Activated CD8-positive, alpha-beta T cell treated with anti-CD3 and anti-CD28 coated beads for 36 hours (primary cell): Measurements from ENCODE around the gene STXBP6. TPM values are rescaled to one million over a fixed set of nuclear protein-coding genes. Genes with fewer than 3 reads are reported as not detected.

Source experiments
- ATAC-seq: fragments of 200-7000 bp; cut with Tn5 transposase; one replicate; pipeline ENCODE4 v1.10.0; 2021; ENCODE audit warnings: mild to moderate bottlenecking, moderate library complexity
- CTCF ChIA-PET: fragments of 350-600 bp; sonication (Branson Sonifier 250); formaldehyde crosslinking; loops from one replicate; lab custom pipeline; 2021; ENCODE audit warnings: antibody characterized with exemption; lab: Charles Lee
- POLR2A ChIA-PET: fragments of 350-600 bp; sonication (Branson Sonifier 250); formaldehyde crosslinking; loops from one replicate; lab custom pipeline; 2021; ENCODE audit warnings: antibody characterized with exemption; lab: Charles Lee
- DNase-seq: peaks from one replicate; pipeline ENCODE4 v3.0.0-alpha.2; 2020
- H3K27ac Mint-ChIP-seq: one replicate; pipeline ENCODE4 v1.8.0; 2021; ENCODE audit warnings: mild to moderate bottlenecking, mixed read lengths
- H3K27me3 Mint-ChIP-seq: one replicate; pipeline ENCODE4 v1.8.0; 2021; ENCODE audit warnings: mixed read lengths
- H3K36me3 Mint-ChIP-seq: one replicate; pipeline ENCODE4 v1.8.0; 2021; ENCODE audit warnings: low read depth, mixed read lengths
- H3K4me1 Mint-ChIP-seq: one replicate; pipeline ENCODE4 v1.8.0; 2021; ENCODE audit warnings: low read depth, mixed read lengths
- H3K4me3 Mint-ChIP-seq: one replicate; pipeline ENCODE4 v1.8.0; 2021; ENCODE audit warnings: mild to moderate bottlenecking, moderate library complexity, mixed read lengths
- H3K9me3 Mint-ChIP-seq: one replicate; pipeline ENCODE4 v1.8.0; 2021; ENCODE audit warnings: mixed read lengths
- CTCF ChIP-seq: fragments of 200-600 bp; IDR thresholded peaks from one replicate; pipeline ENCODE4 v1.8.0; 2022; ENCODE audit warnings: antibody characterized with exemption, mild to moderate bottlenecking
- intact Hi-C: fragments of 100-400 bp; cut with micrococcal nuclease; formaldehyde crosslinking; loops from one replicate; pipeline ENCODE4 v1.10.0; 2022
- total RNA-seq, 2 experiments: library from RNA; stranded (reverse); gene quantifications; one replicate each; pipeline ENCODE4 v1.2.3, GENCODE V29; 2021

STXBP6 gene
- total RNA-seq, 2 experiments from 2014 or later: not detected

GRCh38 chr14:24846261-24846660 lies 203.7 kb downstream of the STXBP6 start:
- Mint-ChIP-seq H3K27ac (no peak overlapping the region), H3K36me3 (no peaks in the 10 kb centered on the region), H3K4me3 (no peak overlapping the region), H3K27me3 (peaks cover 3% of the 10 kb centered on the region), H3K4me1 (no peaks in the 10 kb centered on the region), H3K9me3 (no peaks in the 10 kb centered on the region)
- TF ChIP-seq CTCF: no peak
- ChIA-PET POLR2A (no interaction called here), CTCF (interaction anchor here (1.2 to 2.0 kb wide), 2 partner anchors 9 to 263 kb away, joined by 3 to 4 read pairs; no protein-coding TSS in a partner anchor)
- no peak for ATAC-seq
- intact Hi-C loops: no loop called here
- no peak for DNase-seq

GRCh38 chr14:24845851-24846250 lies 204.1 kb downstream of the STXBP6 start:
- no peaks in the 10 kb centered on the region for H3K9me3 Mint-ChIP-seq
- no peaks in the 10 kb centered on the region for H3K36me3 Mint-ChIP-seq
- TF ChIP-seq CTCF: no peak
- H3K27me3 Mint-ChIP-seq: peaks cover 3% of the 10 kb centered on the region
- no peak overlapping the region for H3K27ac Mint-ChIP-seq
- ChIA-PET POLR2A (no interaction called here), CTCF (interaction anchor here (1.2 to 2.0 kb wide), 2 partner anchors 8 to 263 kb away, joined by 3 to 4 read pairs; no protein-coding TSS in a partner anchor)
- no peaks in the 10 kb centered on the region for H3K4me1 Mint-ChIP-seq
- DNase-seq: no peak
- no peak overlapping the region for H3K4me3 Mint-ChIP-seq
- no peak for ATAC-seq
- intact Hi-C loops: no loop called here

- intact Hi-C loops: no loop called here
- DNase-seq (no peak), ATAC-seq (no peak)
- Mint-ChIP-seq H3K27me3 (peaks cover 3% of the 10 kb centered on the region), H3K36me3 (no peaks in the 10 kb centered on the region), H3K4me1 (no peaks in the 10 kb centered on the region), H3K4me3 (no peak overlapping the region), H3K9me3 (no peaks in the 10 kb centered on the region), H3K27ac (no peak overlapping the region)
- ChIA-PET POLR2A (no interaction called here), CTCF (no interaction called here)
- TF ChIP-seq CTCF: no peak
Measured at GRCh38 chr14:24844011-24844410, 205.9 kb downstream of the STXBP6 start.

- ATAC-seq (no peak), DNase-seq (no peak)
- H3K36me3 Mint-ChIP-seq: no peaks in the 10 kb centered on the region
- no peak overlapping the region for H3K4me3 Mint-ChIP-seq
- H3K27me3 Mint-ChIP-seq: peaks cover 3% of the 10 kb centered on the region
- no peak for TF ChIP-seq CTCF
- intact Hi-C loops: no loop called here
- POLR2A ChIA-PET: no interaction called here
- no peak overlapping the region for H3K27ac Mint-ChIP-seq
- CTCF ChIA-PET: no interaction called here
- H3K9me3 Mint-ChIP-seq: no peaks in the 10 kb centered on the region
- H3K4me1 Mint-ChIP-seq: no peaks in the 10 kb centered on the region
Measured at GRCh38 chr14:24843494-24843893, 206.5 kb downstream of the STXBP6 start.

- Mint-ChIP-seq H3K4me3 (no peak overlapping the region), H3K27me3 (peaks cover 2% of the 10 kb centered on the region), H3K36me3 (no peaks in the 10 kb centered on the region), H3K9me3 (no peaks in the 10 kb centered on the region), H3K27ac (no peak overlapping the region), H3K4me1 (no peaks in the 10 kb centered on the region)
- ATAC-seq (no peak), DNase-seq (no peak)
- CTCF ChIA-PET: no interaction called here
- POLR2A ChIA-PET: interaction anchor here (1.1 kb wide), 1 partner anchor 28 kb away, joined by 3 read pairs; no protein-coding TSS in a partner anchor
- intact Hi-C loops: no loop called here
- no peak for TF ChIP-seq CTCF
Measured at GRCh38 chr14:24840204-24840893, 209.6 kb downstream of the STXBP6 start.
